ENCODE measurements around the gene HOXC9.

Gene HOXC9

GRCh38 chr12:54051026-54051842 is 51.3 kb downstream of the HOXC9 start:
- DNase-seq (ENCODE audit: low spot score): no peak

DNA sequence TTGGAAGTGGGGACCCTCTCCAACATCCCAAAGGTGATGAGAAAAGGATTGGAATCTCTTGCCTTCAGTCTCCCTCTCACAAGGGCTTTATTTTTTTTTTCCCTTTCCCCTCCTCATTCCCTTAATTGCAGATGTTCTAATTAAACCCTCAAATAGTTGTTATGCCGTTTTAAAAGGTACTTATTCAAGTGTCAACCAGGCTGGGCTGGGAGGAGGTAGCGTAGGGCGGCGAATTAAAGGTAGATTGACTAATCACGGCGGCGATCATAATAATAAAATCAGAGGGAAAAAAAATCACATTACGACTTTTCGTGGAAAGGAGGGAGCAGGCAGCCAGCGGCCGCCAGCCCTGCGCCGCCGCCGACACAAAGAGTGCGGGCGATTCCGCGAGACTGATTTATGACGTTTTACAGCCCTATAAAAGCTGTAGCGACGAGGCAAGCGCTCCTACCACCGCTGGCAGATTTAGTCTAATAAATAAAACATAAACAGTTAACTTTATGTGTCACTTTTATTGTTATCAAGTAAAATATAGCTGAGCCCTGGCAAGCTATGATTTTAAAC is 52.0 kb downstream of the HOXC9 start:
- peak; percentile 49 for DNase-seq (ENCODE audit: low spot score)

DNA sequence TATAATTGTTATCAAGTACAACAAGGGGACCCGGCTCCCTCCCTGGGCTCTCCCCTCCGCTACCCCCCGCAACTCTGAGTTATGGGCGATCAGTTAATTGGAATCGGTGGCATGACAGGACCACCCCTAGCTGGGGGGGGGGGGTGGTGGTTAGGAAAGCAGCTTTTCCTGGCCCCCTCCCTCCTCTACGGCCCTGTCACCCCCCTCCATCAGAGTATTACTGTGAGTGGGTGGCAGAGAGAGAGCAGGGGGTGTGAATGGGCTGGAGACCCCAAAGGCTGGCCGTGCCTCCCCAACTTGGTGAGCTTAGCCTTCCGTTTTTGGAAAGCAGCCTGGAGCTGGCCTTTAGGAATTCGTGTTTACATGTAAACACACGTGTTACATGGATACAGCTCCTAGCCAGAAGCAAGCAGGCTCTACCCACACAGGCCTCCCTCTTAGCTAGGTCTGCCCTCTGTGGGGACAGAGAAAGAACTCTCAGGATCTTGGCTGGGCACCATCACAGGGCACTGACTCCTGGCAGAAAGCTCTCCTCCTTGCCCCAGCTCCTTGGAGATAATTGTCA is 52.6 kb downstream of the HOXC9 start:
- no peak for DNase-seq (ENCODE audit: low spot score)

Small RNA genes within 50 kb of the gene (small RNA-seq; reads per million reads assigned to genes)
- gene AC012531.3: 0 reads per million in 2 experiments
- gene AC012531.4: 0 reads per million in 2 experiments
- gene HOXC5: 0 reads per million in 2 experiments
- gene MIR196A2: 0 reads per million in 2 experiments
- gene MIR615: 0.16 to 0.84 reads per million in 2 experiments
- gene RF01905: 0 reads per million in 2 experiments
- gene RF01906: 0 reads per million in 2 experiments
